H9 (cell line): ENCODE measurements around the gene MAP3K12. TPM values are rescaled to one million over a fixed set of nuclear protein-coding genes. Genes with fewer than 3 reads are reported as not detected.

Source experiments
- DNase-seq: peaks from one replicate; pipeline ENCODE4 v3.0.0-alpha.2; 2017
- H2AFZ ChIP-seq: one replicate; pipeline ENCODE4 v1.6.1; 2013; ENCODE audit warnings: mild to moderate bottlenecking, low read length, control low read depth, moderate library complexity
- H2AK5ac ChIP-seq: 2 replicates; pipeline ENCODE4 v1.6.1; 2013; ENCODE audit warnings: low read length, control low read depth, mixed read lengths; ENCODE audit not compliant: insufficient read length
- H2BK120ac ChIP-seq: one replicate; pipeline ENCODE4 v1.6.1; 2013; ENCODE audit warnings: low read depth, mild to moderate bottlenecking, low read length, control low read depth, inconsistent platforms; ENCODE audit not compliant: poor library complexity, severe bottlenecking
- H2BK12ac ChIP-seq: 2 replicates; pipeline ENCODE4 v1.6.1; 2013; ENCODE audit warnings: low read length, control low read depth, mixed read lengths, low read depth; ENCODE audit not compliant: insufficient read length
- H2BK15ac ChIP-seq: 2 replicates; pipeline ENCODE4 v1.6.1; 2013; ENCODE audit warnings: low read depth, low read length, control low read depth
- H2BK20ac ChIP-seq: one replicate; pipeline ENCODE4 v1.6.1; 2013; ENCODE audit warnings: low read depth, mild to moderate bottlenecking, low read length, control low read depth, inconsistent platforms; ENCODE audit not compliant: poor library complexity, severe bottlenecking
- H2BK5ac ChIP-seq: 2 replicates; pipeline ENCODE4 v1.6.1; 2013; ENCODE audit warnings: low read length, control low read depth, mixed read lengths; ENCODE audit not compliant: insufficient read length
- H3K14ac ChIP-seq: 2 replicates; pipeline ENCODE4 v1.6.1; 2013; ENCODE audit warnings: low read length, control low read depth; ENCODE audit not compliant: insufficient read depth
- H3K18ac ChIP-seq: 2 replicates; pipeline ENCODE4 v1.6.1; 2013; ENCODE audit warnings: low read depth, mild to moderate bottlenecking, mixed read lengths, low read length, control low read depth; ENCODE audit not compliant: insufficient read length
- H3K23ac ChIP-seq: 2 replicates; pipeline ENCODE4 v1.6.1; 2013; ENCODE audit warnings: low read length, control low read depth, mixed read lengths, low read depth; ENCODE audit not compliant: insufficient read length
- H3K23me2 ChIP-seq: 2 replicates; pipeline ENCODE4 v1.6.1; 2013; ENCODE audit warnings: low read depth, mild to moderate bottlenecking, mixed read lengths, low read length, control low read depth; ENCODE audit not compliant: insufficient read length, poor library complexity, severe bottlenecking
- H3K27ac ChIP-seq: 2 replicates; pipeline ENCODE4 v1.5.1; 2013; ENCODE audit warnings: low read length, control low read depth, mixed read lengths, low read depth; ENCODE audit not compliant: insufficient read length
- H3K27me3 ChIP-seq: 2 replicates; pipeline ENCODE4 v1.6.1; 2013; ENCODE audit warnings: low read length, control low read depth, inconsistent platforms; ENCODE audit not compliant: insufficient read depth
- H3K4ac ChIP-seq: 2 replicates; pipeline ENCODE4 v1.6.1; 2013; ENCODE audit warnings: low read depth, mild to moderate bottlenecking, control low read depth, inconsistent platforms, low read length, moderate library complexity
- H3K4me1 ChIP-seq: 2 replicates; pipeline ENCODE4 v1.6.1; 2013; ENCODE audit warnings: low read length, control low read depth, inconsistent platforms; ENCODE audit not compliant: insufficient read depth
- H3K4me2 ChIP-seq: 2 replicates; pipeline ENCODE4 v1.6.1; 2013; ENCODE audit warnings: low read length, control low read depth, mixed read lengths; ENCODE audit not compliant: insufficient read length, insufficient read depth
- H3K56ac ChIP-seq: 2 replicates; pipeline ENCODE4 v1.6.1; 2013; ENCODE audit warnings: low read depth, mild to moderate bottlenecking, mixed read lengths, low read length, control low read depth; ENCODE audit not compliant: insufficient read length
- H3K79me1 ChIP-seq: 2 replicates; pipeline ENCODE4 v1.6.1; 2013; ENCODE audit warnings: low read depth, mild to moderate bottlenecking, moderate library complexity, low read length, control low read depth, inconsistent platforms; ENCODE audit not compliant: insufficient read depth, poor library complexity, severe bottlenecking
- H3K79me2 ChIP-seq: 2 replicates; pipeline ENCODE4 v1.6.1; 2013; ENCODE audit warnings: low read length, control low read depth, inconsistent platforms; ENCODE audit not compliant: insufficient read depth
- H3K9ac ChIP-seq: 2 replicates; pipeline ENCODE4 v1.6.1; 2013; ENCODE audit warnings: low read length, control low read depth, mixed read lengths; ENCODE audit not compliant: insufficient read length; ENCODE audit errors: extremely low read depth
- H3K9me3 ChIP-seq: one replicate; pipeline ENCODE4 v1.6.1; 2013; ENCODE audit warnings: low read depth, low read length, inconsistent platforms; ENCODE audit not compliant: control insufficient read depth
- H3T11ph ChIP-seq: one replicate; pipeline ENCODE4 v1.6.1; 2013; ENCODE audit warnings: mild to moderate bottlenecking, low read length, control low read depth, inconsistent platforms
- H4K20me1 ChIP-seq: one replicate; pipeline ENCODE4 v1.6.1; 2013; ENCODE audit not compliant: control insufficient read depth, insufficient read length, insufficient read depth
- H4K5ac ChIP-seq: 2 replicates; pipeline ENCODE4 v1.6.1; 2013; ENCODE audit warnings: low read depth, mild to moderate bottlenecking, mixed read lengths, low read length, control low read depth; ENCODE audit not compliant: insufficient read length
- H4K8ac ChIP-seq: replicated peaks from 2 replicates; pipeline ENCODE4 v1.6.1; 2013; ENCODE audit warnings: low read length, control low read depth, mixed read lengths, low read depth; ENCODE audit not compliant: insufficient read length
- H4K91ac ChIP-seq: 2 replicates; pipeline ENCODE4 v1.6.1; 2013; ENCODE audit warnings: low read depth, mild to moderate bottlenecking, moderate library complexity, mixed read lengths, low read length, control low read depth; ENCODE audit not compliant: insufficient read length
- H3K27ac Mint-ChIP-seq, 3 experiments: 2 replicates in 2 of 3; 3 replicates in 1 of 3; pipeline ENCODE4 v1.8.0; 2020 to 2021; ENCODE audit warnings: mixed read lengths in 3 of 3, mild to moderate bottlenecking in 1 of 3, moderate library complexity in 1 of 3
- H3K27me3 Mint-ChIP-seq: 2 replicates; pipeline ENCODE4 v1.8.0; 2021; ENCODE audit warnings: low read depth, mild to moderate bottlenecking, moderate library complexity, mixed read lengths
- H3K36me3 Mint-ChIP-seq, 3 experiments: 2 replicates in 2 of 3; 3 replicates in 1 of 3; pipeline ENCODE4 v1.8.0; 2020 to 2021; ENCODE audit warnings: low read depth in 3 of 3, mixed read lengths in 3 of 3; ENCODE audit not compliant: insufficient read depth in 1 of 3
- H3K4me1 Mint-ChIP-seq, 2 experiments: 2 replicates each; pipeline ENCODE4 v1.8.0; 2020; ENCODE audit warnings: mixed read lengths in 2 of 2
- H3K4me3 Mint-ChIP-seq, 2 experiments: 2 replicates in 1 of 2; 3 replicates in 1 of 2; pipeline ENCODE4 v1.8.0; 2020 to 2021; ENCODE audit warnings: mild to moderate bottlenecking in 2 of 2, mixed read lengths in 2 of 2, moderate library complexity in 1 of 2
- H3K9me3 Mint-ChIP-seq, 2 experiments: 2 replicates in 1 of 2; 3 replicates in 1 of 2; pipeline ENCODE4 v1.8.0; 2020; ENCODE audit warnings: mild to moderate bottlenecking in 2 of 2, mixed read lengths in 2 of 2, moderate library complexity in 1 of 2
- WGBS: extraction: QIAGEN DNeasy Blood & Tissue Kit; methylation state at CpG from one replicate; pipeline ENCODE4 v1.1.7; 2013; ENCODE audit warnings: missing lambda C conversion rate, low lambda C conversion rate, mixed read lengths; ENCODE audit not compliant: insufficient read length; ENCODE audit errors: extremely low coverage; 5-methylcytosine and 5-hydroxymethylcytosine counted together
- total RNA-seq: library from RNA; stranded (reverse); gene quantifications from 2 replicates; pipeline ENCODE4 v1.2.1, GENCODE V29; 2021
- TF ChIP-seq, protein P1 (sequence below): fragments of 200-600 bp; sonication (generic); conservative IDR thresholded peaks from 3 replicates; pipeline ENCODE4 v1.8.0; 2021; ENCODE audit warnings: antibody characterized with exemption, mild to moderate bottlenecking

MAP3K12 gene
- total RNA-seq, 1 experiment from 2014 or later, result 22.3 TPM

DNA sequence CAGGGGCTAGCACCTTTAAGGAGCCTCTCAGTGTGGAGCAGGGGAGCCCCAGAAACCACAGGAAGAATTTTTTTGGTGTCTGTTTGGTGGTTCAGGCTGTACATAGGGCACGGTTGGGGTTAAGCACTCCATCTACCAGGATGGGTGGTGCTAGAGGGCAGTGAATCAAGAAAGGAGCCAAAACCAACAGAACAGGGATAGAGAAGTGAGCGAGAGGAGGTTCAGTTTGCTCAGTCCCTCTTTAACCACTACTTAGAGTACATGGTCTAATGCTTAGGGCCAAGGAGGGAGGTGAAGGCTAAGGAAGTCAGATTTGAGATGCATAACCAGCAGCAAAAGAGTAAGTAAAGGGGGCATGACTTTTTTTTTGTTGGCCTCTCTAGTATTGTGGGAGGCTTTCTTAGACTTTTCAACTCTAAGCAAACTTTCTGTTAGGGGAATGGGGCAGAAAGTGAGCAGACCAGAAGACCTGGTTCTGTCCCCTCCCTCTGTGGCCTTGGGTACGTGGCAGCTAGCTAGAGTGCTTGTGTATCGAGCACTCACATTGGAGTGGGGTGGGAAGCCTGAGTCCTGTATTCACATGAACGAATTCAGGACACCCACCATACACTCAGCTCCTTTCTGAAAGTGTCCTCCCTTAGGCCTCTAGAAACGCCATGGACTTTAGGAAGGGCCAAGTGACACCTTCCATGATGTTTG lies 14.6 kb upstream of the MAP3K12 start:
- Mint-ChIP-seq H3K4me3 (no peak overlapping the region), H3K9me3 (no peaks in the 10 kb centered on the region)
- no peak overlapping the region for H3T11ph ChIP-seq

More for the DNA sequence above, 14.6 kb upstream of the MAP3K12 start:
- H4K5ac ChIP-seq, result no peak overlapping the region
- no peaks in the 10 kb centered on the region for H3K79me1 ChIP-seq
- H3K9me3 ChIP-seq, result no peaks in the 10 kb centered on the region
- DNase-seq, result no peak
- no peaks in the 10 kb centered on the region; the same call in 1 of the 2 replicates for H3K4me1 ChIP-seq
- H4K20me1 ChIP-seq, result no peaks in the 10 kb centered on the region
- TF ChIP-seq, protein P1, sequence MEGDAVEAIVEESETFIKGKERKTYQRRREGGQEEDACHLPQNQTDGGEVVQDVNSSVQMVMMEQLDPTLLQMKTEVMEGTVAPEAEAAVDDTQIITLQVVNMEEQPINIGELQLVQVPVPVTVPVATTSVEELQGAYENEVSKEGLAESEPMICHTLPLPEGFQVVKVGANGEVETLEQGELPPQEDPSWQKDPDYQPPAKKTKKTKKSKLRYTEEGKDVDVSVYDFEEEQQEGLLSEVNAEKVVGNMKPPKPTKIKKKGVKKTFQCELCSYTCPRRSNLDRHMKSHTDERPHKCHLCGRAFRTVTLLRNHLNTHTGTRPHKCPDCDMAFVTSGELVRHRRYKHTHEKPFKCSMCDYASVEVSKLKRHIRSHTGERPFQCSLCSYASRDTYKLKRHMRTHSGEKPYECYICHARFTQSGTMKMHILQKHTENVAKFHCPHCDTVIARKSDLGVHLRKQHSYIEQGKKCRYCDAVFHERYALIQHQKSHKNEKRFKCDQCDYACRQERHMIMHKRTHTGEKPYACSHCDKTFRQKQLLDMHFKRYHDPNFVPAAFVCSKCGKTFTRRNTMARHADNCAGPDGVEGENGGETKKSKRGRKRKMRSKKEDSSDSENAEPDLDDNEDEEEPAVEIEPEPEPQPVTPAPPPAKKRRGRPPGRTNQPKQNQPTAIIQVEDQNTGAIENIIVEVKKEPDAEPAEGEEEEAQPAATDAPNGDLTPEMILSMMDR, result no peak
- H2BK5ac ChIP-seq, result no peak overlapping the region
- H2AFZ ChIP-seq, result no peak overlapping the region
- H3K18ac ChIP-seq, result no peak overlapping the region
- H3K14ac ChIP-seq, result no peak overlapping the region
- Mint-ChIP-seq H3K27me3 (no peaks in the 10 kb centered on the region), H3K4me1 (peaks cover 0 to 10% of the 10 kb centered on the region in 2 experiments; a peak in 3 of 4 replicates), H3K36me3 (peaks cover 3 to 22% (median 4%) of the 10 kb centered on the region in 3 experiments; a peak in 4 of 7 replicates), H3K27ac (no peak overlapping the region; a peak in 1 of 7 replicates)
- no peaks in the 10 kb centered on the region for H3K23me2 ChIP-seq
- H4K8ac ChIP-seq, result no peak overlapping the region
- H2AK5ac ChIP-seq, result no peak overlapping the region
- H2BK20ac ChIP-seq, result no peak overlapping the region
- H3K79me2 ChIP-seq, result no peaks in the 10 kb centered on the region
- H2BK12ac ChIP-seq, result no peak overlapping the region
- H3K9ac ChIP-seq, result no peak overlapping the region
- no peak overlapping the region for H3K4me2 ChIP-seq
- H3K23ac ChIP-seq, result no peak overlapping the region
- H3K4ac ChIP-seq, result no peak overlapping the region
- H3K27me3 ChIP-seq, result no peaks in the 10 kb centered on the region
- no peak overlapping the region for H4K91ac ChIP-seq
- no peak overlapping the region for H2BK120ac ChIP-seq
- H3K56ac ChIP-seq, result no peak overlapping the region
- H2BK15ac ChIP-seq, result no peak overlapping the region
- H3K27ac ChIP-seq, result no peak overlapping the region
- no CpG with 5 or more reads among the region's 6 CpGs for WGBS
